K562 (cell line): Measurements from ENCODE around the gene SPINK4. TPM values are rescaled to one million over a fixed set of nuclear protein-coding genes. Genes with fewer than 3 reads are reported as not detected.

Source experiments
- ATAC-seq: fragments of 200-7000 bp; cut with Tn5 transposase; 3 replicates; pipeline ENCODE4 v1.9.1; 2020; ENCODE audit warnings: moderate library complexity
- BruUV-seq: library from RNA; stranded (reverse); fragments of 400-500 nt; replicated peaks from 2 replicates; lab custom pipeline; 2021; lab: Mats Ljungman, UMichigan
- CTCF ChIA-PET: fragments of 300-600 bp; formaldehyde crosslinking; extraction: SDS; loops from one replicate; lab custom pipeline; 2021; ENCODE audit warnings: low intra/inter-chr PET ratio; lab: Yijun Ruan, JAX
- POLR2A ChIA-PET: fragments of 300-600, 350-650 bp; sonication (Branson Sonifier 250); formaldehyde crosslinking; extraction: SDS; loops from one replicate; lab custom pipeline; 2021; ENCODE audit warnings: antibody characterized with exemption, inconsistent platforms; lab: Yijun Ruan, JAX
- DNase-seq, 4 experiments: peaks; one replicate each; pipeline versions ENCODE4 v3.0.0 to v3.0.0-alpha.2; 2011 to 2018; ENCODE audit warnings: low spot score in 3 of 4, mixed read lengths in 3 of 4; ENCODE audit errors: extremely low read depth in 1 of 4
- FAIRE-seq: peaks from 2 replicates; lab custom pipeline; 2011; peaks lifted over from hg19 to GRCh38; lab: Jason Lieb, UNC
- H2AFZ ChIP-seq: 2 replicates; pipeline ENCODE4 v1.6.0; 2011; ENCODE audit warnings: low read depth, low read length, control low read depth, inconsistent platforms
- H3K27ac ChIP-seq: fragments of 200-600 bp; 3 replicates; pipeline ENCODE4 v1.8.0; 2011; ENCODE audit warnings: low read depth, mild to moderate bottlenecking, control low read depth, inconsistent platforms, low read length, moderate library complexity, mixed read lengths; ENCODE audit errors: extremely low read depth
- H3K27me3 ChIP-seq, 2 experiments: fragments of 300-600 bp in 1 of 2; 2 replicates in 1 of 2; 3 replicates in 1 of 2; pipeline versions ENCODE4 v1.6.0 to v1.8.0; 2011; ENCODE audit warnings: inconsistent platforms in 2 of 2, low read length in 2 of 2, mild to moderate bottlenecking in 1 of 2, mixed read lengths in 1 of 2, moderate library complexity in 1 of 2; ENCODE audit not compliant: control insufficient read depth in 2 of 2, insufficient read depth in 2 of 2
- H3K36me3 ChIP-seq: fragments of 300-600 bp; 3 replicates; pipeline ENCODE4 v1.8.0; 2011; ENCODE audit warnings: mild to moderate bottlenecking, low read length, inconsistent platforms; ENCODE audit not compliant: control insufficient read depth, insufficient read depth
- H3K4me1 ChIP-seq, 2 experiments: fragments of 200-600 bp in 1 of 2; replicated peaks in 1 of 2; 2 replicates in 1 of 2; 3 replicates in 1 of 2; pipeline versions ENCODE4 v1.5.1 to v1.8.0; 2011; ENCODE audit warnings: inconsistent platforms in 2 of 2, low read length in 2 of 2, mild to moderate bottlenecking in 1 of 2, mixed read lengths in 1 of 2, moderate library complexity in 1 of 2; ENCODE audit not compliant: control insufficient read depth in 2 of 2, insufficient read depth in 2 of 2
- H3K4me2 ChIP-seq: 2 replicates; pipeline ENCODE4 v1.6.1; 2011; ENCODE audit warnings: low read length, control low read depth, inconsistent platforms, mixed read lengths; ENCODE audit not compliant: insufficient read depth
- H3K4me3 ChIP-seq: fragments of 200-600 bp; sonication (generic), shearing (Covaris generic); 2 replicates; pipeline ENCODE4 v1.5.1; 2016; ENCODE audit warnings: control low read depth, inconsistent platforms
- H3K79me2 ChIP-seq: fragments of 200-600 bp; 3 replicates; pipeline ENCODE4 v1.8.0; 2011; ENCODE audit warnings: low read length, inconsistent platforms; ENCODE audit not compliant: control insufficient read depth, insufficient read depth
- H3K9ac ChIP-seq, 2 experiments: 2 replicates each; pipeline versions ENCODE4 v1.6.0 to v1.6.1; 2011; ENCODE audit warnings: low read depth in 2 of 2, low read length in 2 of 2, control low read depth in 1 of 2, inconsistent platforms in 1 of 2, mild to moderate bottlenecking in 1 of 2, mixed read lengths in 1 of 2; ENCODE audit not compliant: insufficient read depth in 1 of 2
- H3K9me1 ChIP-seq: one replicate; pipeline ENCODE4 v1.6.0; 2011; ENCODE audit warnings: inconsistent platforms, mild to moderate bottlenecking, low read length, moderate library complexity; ENCODE audit not compliant: control insufficient read depth, insufficient read depth
- H3K9me3 ChIP-seq: replicated peaks from 2 replicates; pipeline ENCODE4 v1.5.1; 2011; ENCODE audit warnings: low read depth, low read length, inconsistent platforms; ENCODE audit not compliant: control insufficient read depth, insufficient read depth
- H4K20me1 ChIP-seq: replicated peaks from 2 replicates; pipeline ENCODE4 v1.6.1; 2011; ENCODE audit warnings: low read length, inconsistent platforms, mixed read lengths; ENCODE audit not compliant: control insufficient read depth, insufficient read depth
- ASH1L ChIP-seq: fragments of 450-650 bp; IDR thresholded peaks from 2 replicates; pipeline ENCODE4 v1.6.1; 2018; ENCODE audit warnings: borderline replicate concordance, mild to moderate bottlenecking, low read depth; ENCODE audit not compliant: partially characterized antibody
- FOXK2 ChIP-seq, 2 experiments: fragments of 450-650 bp; IDR thresholded peaks in 1 of 2; conservative IDR thresholded peaks in 1 of 2; 2 replicates each; pipeline ENCODE4 v1.6.1; 2016; ENCODE audit warnings: low read depth in 2 of 2, mild to moderate bottlenecking in 1 of 2
- FUS ChIP-seq: fragments of 200-400 bp; formaldehyde crosslinking; optimal IDR thresholded peaks from 2 replicates; pipeline ENCODE3; 2017; ENCODE audit warnings: low read depth, low read length
- HSF4 ChIP-seq: fragments of 250-450 bp; sonication (Bioruptor Pico); IDR thresholded peaks from 2 replicates; pipeline ENCODE4 v2.1.2; 2022; ENCODE audit warnings: mild to moderate bottlenecking, moderate library complexity, borderline replicate concordance
- ILK ChIP-seq: fragments of 450-650 bp; IDR thresholded peaks from 2 replicates; pipeline ENCODE4 v1.6.1; 2016; ENCODE audit warnings: missing genetic modification characterization, low read depth, mild to moderate bottlenecking, missing compliant biosample characterization, moderate library complexity, borderline replicate concordance
- KLF13 ChIP-seq: fragments of 450-650 bp; IDR thresholded peaks from 2 replicates; pipeline ENCODE4 v1.6.1; 2016; ENCODE audit warnings: missing genetic modification characterization, low read depth, mild to moderate bottlenecking, missing compliant biosample characterization, moderate library complexity, borderline replicate concordance
- NR4A1 ChIP-seq, 2 experiments: fragments of 250-450 bp in 1 of 2; fragments of 450-650 bp in 1 of 2; sonication (Bioruptor Pico) in 1 of 2; IDR thresholded peaks; 2 replicates each; pipeline versions ENCODE4 v1.4.0 to v1.6.1; 2016 to 2020; ENCODE audit warnings: mild to moderate bottlenecking in 2 of 2, missing compliant biosample characterization in 1 of 2, missing genetic modification characterization in 1 of 2, moderate library complexity in 1 of 2
- RAD51 ChIP-seq: fragments of 450-650 bp; IDR thresholded peaks from 2 replicates; pipeline ENCODE4 v1.7.1; 2016; ENCODE audit warnings: low read depth, mild to moderate bottlenecking, borderline replicate concordance
- RUNX1 ChIP-seq: sonication (generic); IDR thresholded peaks from 2 replicates; pipeline ENCODE4 v1.6.1; 2016; ENCODE audit warnings: antibody characterized with exemption, low read depth
- SMAD3 ChIP-seq: fragments of 450-650 bp; formaldehyde crosslinking; conservative IDR thresholded peaks from 2 replicates; pipeline ENCODE4 v1.4.0; 2020; ENCODE audit warnings: mild to moderate bottlenecking
- ZFP1 ChIP-seq: fragments of 450-650 bp; formaldehyde crosslinking; IDR thresholded peaks from 2 replicates; pipeline ENCODE4 v1.4.0; 2020; ENCODE audit warnings: mild to moderate bottlenecking, mixed read lengths
- WGBS: fragments of 100-300 bp; shearing (Covaris generic); methylation state at CpG from one replicate; pipeline ENCODE4 v1.1.6; 2016; ENCODE audit warnings: low coverage, mixed read lengths; ENCODE audit not compliant: insufficient coverage; ENCODE audit errors: missing lambda C conversion rate; 5-methylcytosine and 5-hydroxymethylcytosine counted together
- in situ Hi-C: fragments of 300-500 bp; cut with MboI; formaldehyde crosslinking; loops from 4 replicates; pipeline ENCODE4 v1.15.0; 2018; ENCODE audit warnings: inconsistent platforms, mixed read lengths
- intact Hi-C: fragments of 100-400 bp; cut with micrococcal nuclease; formaldehyde crosslinking; loops from 2 replicates; pipeline ENCODE4 v1.14.2; 2022
- polyA plus RNA-seq, 8 experiments: library from polyadenylated mRNA; depleted of rRNA in 4 of 8; stranded (reverse) in 5 of 8; unstranded in 3 of 8; fragments of >200 nt; fragmentation: Nextera tagmentation in 2 of 8; fragmentation: Illumina TruSeq in 1 of 8; extraction: Ambion mirVana in 2 of 8; extraction: Trizol in 1 of 8; gene quantifications; 2 replicates each; pipeline versions ENCODE4 v1.2.1 to v1.2.3, GENCODE V29; 2011 to 2014; ENCODE audit warnings: inconsistent platforms in 1 of 8, missing spikeins in 1 of 8
- total RNA-seq, 7 experiments: library from RNA; depleted of rRNA in 6 of 7; stranded (reverse); fragments of >200 nt in 6 of 7; fragmentation: Illumina TruSeq in 2 of 7; extraction: Trizol in 2 of 7; gene quantifications; 2 replicates each; pipeline versions ENCODE4 v1.2.1 to v1.2.3, GENCODE V29; 2011 to 2021; ENCODE audit warnings: low replicate concordance in 1 of 7
- TF ChIP-seq, protein P1 (sequence below): sonication (generic); formaldehyde crosslinking; IDR thresholded peaks from 2 replicates; pipeline ENCODE4 v1.8.1; 2023; ENCODE audit warnings: mild to moderate bottlenecking, missing genetic modification reagents

Gene SPINK4
- total and polyA plus RNA-seq, 9 of the 15 experiments (the other 6 are each of a cell fraction or from before 2014, with no cell fraction given): 0.74 to 5.5 (median 2.1) TPM; not detected in 2

DNA sequence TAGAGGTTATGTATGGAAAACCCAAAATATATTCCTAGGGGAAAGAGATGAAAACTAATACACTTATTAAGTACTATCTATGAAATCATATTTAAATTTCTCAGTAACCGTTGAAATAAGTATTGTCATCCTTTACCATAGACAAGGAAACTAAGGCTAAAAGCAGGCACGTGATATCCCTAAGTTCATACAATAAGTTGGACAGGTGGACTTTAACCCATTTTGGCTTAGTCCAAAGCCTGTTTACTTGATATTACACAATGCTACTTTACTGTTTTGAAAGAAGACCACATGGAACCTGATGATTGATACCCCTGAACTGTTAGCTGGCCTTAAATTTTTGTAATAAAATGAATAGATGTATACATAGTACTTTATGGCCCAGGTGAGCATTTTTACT is 53.8 kb downstream of the SPINK4 start:
- ChIA-PET CTCF (no interaction called here), POLR2A (no interaction called here)
- Histone ChIP-seq H3K9me1 (no peaks in the 10 kb centered on the region), H2AFZ (no peak overlapping the region), H3K36me3 (peaks cover 72% of the 10 kb centered on the region), H3K27me3 (no peaks in the 10 kb centered on the region), H4K20me1 (0 out of 2 replicates have a peak, but pooled peaks cover 20% of the 10 kb centered on the region), H3K79me2 (peaks cover 85% of the 10 kb centered on the region), H3K4me2 (no peak overlapping the region), H3K9ac (no peak overlapping the region), H3K9me3 (no peaks in the 10 kb centered on the region), H3K27ac (no peak overlapping the region), H3K4me1 (peaks cover 19% of the 10 kb centered on the region in 2 experiments; a peak in 4 of 5 replicates), H3K4me3 (no peak overlapping the region)
- no peak for ATAC-seq
- FAIRE-seq: no peak
- 94% methylated on average over 2 of the region's 2 CpGs for WGBS
- no TSS peak for BruUV-seq
- no peak for DNase-seq
- TF ChIP-seq ASH1L: no peak
- TF ChIP-seq KLF13: no peak
- no peak for TF ChIP-seq FUS
- TF ChIP-seq, protein P1, sequence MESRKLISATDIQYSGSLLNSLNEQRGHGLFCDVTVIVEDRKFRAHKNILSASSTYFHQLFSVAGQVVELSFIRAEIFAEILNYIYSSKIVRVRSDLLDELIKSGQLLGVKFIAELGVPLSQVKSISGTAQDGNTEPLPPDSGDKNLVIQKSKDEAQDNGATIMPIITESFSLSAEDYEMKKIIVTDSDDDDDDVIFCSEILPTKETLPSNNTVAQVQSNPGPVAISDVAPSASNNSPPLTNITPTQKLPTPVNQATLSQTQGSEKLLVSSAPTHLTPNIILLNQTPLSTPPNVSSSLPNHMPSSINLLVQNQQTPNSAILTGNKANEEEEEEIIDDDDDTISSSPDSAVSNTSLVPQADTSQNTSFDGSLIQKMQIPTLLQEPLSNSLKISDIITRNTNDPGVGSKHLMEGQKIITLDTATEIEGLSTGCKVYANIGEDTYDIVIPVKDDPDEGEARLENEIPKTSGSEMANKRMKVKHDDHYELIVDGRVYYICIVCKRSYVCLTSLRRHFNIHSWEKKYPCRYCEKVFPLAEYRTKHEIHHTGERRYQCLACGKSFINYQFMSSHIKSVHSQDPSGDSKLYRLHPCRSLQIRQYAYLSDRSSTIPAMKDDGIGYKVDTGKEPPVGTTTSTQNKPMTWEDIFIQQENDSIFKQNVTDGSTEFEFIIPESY: no peak
- TF ChIP-seq NR4A1 (CRISPR knock-in tag; IDR thresholded peaks at IDR 0.05): no peak
- TF ChIP-seq NR4A1 (tag; IDR thresholded peaks at IDR 0.05): no peak
- TF ChIP-seq FOXK2 (conservative IDR thresholded peaks at IDR 0.05 in 1 of 2, IDR thresholded peaks at IDR 0.05 in 1 of 2; ENCODE audit: low read depth in 2 of 2): no peak
- TF ChIP-seq ZFP1 (CRISPR knock-in tag): no peak
- TF ChIP-seq SMAD3 (CRISPR knock-in tag): no peak
- TF ChIP-seq RUNX1: no peak
- no peak for TF ChIP-seq RAD51
- no peak for TF ChIP-seq ILK
- no peak for TF ChIP-seq HSF4 (CRISPR knock-in tag)
- in situ Hi-C loops (no loop called here), intact Hi-C loops (no loop called here)
